IPS-NIHi7 (cell line): ENCODE measurements around the gene MRPL20.
"Not testable (repeated sequence)": the region's sequence is repeated elsewhere in the genome, so short reads cannot be mapped to it uniquely, and the experiment has no call there.

Source experiments
- DNase-seq: peaks from one replicate; pipeline ENCODE4 v3.0.0; 2012; ENCODE audit warnings: mixed read lengths; ENCODE audit errors: extremely low spot score

The MRPL20 gene

DNA sequence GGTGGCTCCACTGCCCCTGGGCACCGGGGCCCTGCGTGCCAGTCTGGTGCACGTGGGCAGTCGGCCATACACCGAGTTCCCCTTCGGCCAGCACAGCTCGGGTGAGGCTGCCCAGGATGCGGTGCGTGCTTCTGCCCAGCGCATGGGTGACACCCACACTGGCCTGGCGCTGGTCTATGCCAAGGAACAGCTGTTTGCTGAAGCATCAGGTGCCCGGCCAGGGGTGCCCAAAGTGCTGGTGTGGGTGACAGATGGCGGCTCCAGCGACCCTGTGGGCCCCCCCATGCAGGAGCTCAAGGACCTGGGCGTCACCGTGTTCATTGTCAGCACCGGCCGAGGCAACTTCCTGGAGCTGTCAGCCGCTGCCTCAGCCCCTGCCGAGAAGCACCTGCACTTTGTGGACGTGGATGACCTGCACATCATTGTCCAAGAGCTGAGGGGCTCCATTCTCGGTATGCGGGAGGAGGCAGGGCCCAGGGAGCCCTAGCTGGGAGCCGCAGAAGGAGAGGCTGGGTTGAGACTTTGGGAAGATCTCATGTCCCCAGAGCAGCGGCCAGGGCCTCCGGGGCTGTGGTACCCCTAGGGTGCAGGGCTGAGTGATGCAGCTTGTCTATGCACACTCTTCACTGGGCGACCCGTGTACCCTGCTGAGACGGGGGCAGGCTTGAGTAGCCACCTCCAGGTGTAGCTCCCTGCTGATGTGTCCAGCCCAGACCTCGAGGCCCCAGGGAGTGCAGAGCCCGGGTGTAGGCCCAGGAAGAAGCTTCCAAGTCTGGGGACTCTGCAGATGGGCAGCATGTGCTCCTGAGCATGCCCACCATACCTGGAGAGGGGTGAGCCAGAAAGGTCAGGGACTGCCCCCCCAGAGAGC lies 30.2 kb upstream of the MRPL20 start:
- no peak for DNase-seq

DNA sequence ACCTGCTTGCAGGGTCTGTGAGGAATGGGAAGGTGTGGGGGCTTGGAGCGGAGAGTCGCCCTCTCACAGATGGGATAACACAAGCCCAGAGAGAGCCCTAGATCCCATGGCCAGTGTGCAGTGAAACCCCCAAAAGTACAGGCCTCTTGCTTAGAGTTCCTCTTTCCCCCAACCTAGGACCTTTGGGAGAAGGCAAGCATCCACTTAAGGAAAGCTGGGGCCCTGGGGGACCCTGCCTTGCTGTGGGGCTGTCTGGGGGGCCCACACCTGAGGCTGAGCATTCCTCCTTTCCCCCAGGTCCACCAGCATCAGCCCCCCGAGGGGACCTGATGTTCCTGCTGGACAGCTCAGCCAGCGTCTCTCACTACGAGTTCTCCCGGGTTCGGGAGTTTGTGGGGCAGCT lies 29.5 kb upstream of the MRPL20 start:
- no peak for DNase-seq

DNA sequence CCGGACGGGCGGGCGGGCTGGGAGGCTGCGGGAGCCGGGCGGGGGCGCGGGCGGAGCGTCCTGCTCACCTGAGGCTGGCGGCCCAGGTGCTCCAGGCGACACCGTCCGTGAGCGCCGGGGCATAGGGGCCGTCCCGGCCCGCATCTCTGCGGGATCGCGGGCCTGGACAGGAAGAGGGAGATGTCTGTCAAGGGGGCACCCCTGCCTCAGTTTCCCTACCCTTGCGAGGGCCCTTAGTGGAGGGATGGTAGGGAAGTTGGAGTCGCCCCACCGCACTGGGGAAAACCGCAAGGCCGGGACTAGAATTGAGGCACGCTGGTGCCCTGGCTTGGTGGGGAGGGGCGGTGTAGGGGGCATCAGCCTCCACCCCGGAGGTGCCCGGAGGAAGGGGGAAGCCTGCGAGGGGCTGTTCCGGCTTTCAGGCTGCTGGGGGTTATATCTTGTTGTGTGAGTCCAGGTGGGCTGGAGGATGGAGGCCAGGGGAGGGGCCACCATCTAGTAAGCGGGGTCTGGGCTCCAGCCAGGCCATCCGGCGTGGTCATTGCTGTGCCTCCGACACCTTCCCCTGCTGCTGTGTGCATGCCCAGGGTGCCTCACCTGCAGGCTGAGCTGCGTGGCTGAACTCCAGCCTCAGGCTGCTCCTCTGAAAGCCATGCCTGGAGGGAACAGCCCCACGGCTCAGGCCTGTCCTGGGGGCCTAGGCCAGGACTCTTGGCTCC lies 29.0 kb upstream of the MRPL20 start:
- peak; percentile 11 for DNase-seq

DNA sequence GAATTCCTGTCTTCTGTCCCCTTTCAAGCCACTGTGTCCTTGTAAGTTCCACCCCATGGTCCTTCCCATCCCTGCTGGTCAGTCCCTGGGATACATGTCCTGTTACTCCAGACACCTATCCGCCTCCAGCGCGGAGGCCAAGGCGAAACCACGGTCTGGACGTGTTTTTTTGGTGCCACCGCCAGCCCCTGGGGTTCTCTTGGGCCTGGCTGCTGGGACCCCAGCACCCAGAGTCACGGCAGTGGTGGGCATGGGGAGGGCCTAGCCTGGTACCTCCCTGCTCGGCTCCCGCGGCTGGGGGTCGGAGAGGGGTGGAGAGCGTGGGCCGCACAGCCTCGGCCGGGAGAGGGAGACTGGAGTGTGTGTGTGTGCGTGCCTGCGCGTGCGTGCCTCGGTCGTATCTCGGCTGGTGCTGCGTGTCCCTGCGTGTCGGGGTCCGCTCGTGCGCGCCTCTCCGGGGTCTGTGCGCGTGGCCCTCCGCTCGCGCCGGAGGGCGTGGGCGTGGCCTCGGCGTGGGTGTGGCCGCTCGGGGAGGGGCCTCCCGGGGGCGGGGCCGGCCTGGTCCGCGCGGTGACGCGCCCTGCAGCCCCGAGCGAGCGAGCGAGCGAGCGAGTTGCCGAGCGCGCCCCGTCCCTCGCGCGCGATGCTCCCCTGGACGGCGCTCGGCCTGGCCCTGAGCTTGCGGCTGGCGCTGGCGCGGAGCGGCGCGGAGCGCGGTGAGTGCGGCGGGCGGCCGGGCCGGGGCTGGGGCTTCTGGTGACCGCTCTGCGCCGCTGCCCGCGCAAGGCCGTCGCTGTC lies 28.2 kb upstream of the MRPL20 start, which contains the start of gene VWA1:
VWA1 (plus strand) TSS at position 585 of the 798 bp plus-strand sequence; CDS start at position 644, 59 bp downstream.
- peak; percentile 88 for DNase-seq

DNA sequence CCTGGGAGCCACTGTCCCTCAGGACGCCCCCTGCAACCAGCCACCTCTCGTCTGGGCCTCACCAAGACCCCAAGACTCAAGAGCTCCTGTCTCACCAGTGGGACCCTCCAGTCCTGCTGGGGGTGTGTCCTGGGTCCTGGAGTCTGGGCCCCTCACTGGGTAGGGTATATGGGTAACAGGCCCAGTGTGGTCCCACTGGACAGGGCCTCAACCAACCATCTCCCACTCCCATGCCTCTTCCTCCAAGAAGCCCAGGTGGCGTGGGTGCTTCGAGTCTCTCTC lies 27.7 kb upstream of the MRPL20 start:
- DNase-seq: no peak

DNA sequence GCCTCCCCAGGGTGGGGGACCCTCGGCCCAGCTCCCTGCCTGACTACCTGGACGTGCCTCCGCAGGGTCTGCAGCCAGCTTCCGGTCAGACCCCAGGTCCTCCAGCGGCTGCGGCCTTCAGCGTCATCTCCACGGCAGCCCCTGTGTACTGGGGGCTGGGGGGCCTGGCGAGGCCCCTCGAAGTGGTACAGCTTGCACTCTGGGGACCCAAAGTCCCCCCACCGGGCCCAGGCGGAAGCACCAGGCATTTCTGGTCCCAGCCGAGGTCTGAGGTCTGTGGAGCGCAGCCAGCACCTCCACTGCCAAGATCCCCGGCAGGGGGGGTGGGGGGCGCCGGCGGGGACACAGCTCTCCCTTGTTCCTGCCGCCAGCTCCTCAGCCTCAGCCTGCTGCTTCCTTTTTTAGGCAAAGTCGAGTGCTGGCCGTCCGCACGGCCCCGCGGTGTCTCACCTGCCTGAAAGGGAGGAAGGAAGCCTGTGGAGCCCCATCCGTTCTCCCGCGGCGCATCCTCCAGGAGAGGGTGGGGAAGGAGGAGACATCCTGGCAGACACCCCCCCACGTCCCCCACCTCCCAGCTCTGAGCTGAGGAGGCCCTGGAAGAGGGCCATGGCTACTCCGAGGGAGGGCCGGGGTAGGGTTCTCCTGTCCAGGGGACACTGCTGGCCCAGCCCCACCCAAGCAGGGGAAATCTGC lies 27.2 kb upstream of the MRPL20 start:
- DNase-seq: peak; percentile 67

DNA sequence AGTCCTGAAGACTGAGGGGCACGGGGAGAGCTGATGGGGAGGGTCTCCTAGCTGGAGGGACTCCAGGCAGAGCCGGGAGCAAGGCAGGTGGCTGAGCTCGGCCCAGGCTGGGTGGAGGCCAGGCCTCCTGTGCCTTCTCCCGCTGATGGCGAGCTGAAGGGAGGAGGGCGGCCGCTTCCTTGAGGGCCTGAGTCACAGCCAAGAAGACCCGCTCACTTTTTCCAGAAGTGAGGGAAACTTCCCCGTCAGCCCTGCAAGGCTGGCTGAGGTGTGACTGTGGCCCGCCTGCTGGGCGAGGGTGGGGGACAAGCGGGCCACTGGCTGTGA lies 26.7 kb upstream of the MRPL20 start:
- peak; percentile 36 for DNase-seq

DNA sequence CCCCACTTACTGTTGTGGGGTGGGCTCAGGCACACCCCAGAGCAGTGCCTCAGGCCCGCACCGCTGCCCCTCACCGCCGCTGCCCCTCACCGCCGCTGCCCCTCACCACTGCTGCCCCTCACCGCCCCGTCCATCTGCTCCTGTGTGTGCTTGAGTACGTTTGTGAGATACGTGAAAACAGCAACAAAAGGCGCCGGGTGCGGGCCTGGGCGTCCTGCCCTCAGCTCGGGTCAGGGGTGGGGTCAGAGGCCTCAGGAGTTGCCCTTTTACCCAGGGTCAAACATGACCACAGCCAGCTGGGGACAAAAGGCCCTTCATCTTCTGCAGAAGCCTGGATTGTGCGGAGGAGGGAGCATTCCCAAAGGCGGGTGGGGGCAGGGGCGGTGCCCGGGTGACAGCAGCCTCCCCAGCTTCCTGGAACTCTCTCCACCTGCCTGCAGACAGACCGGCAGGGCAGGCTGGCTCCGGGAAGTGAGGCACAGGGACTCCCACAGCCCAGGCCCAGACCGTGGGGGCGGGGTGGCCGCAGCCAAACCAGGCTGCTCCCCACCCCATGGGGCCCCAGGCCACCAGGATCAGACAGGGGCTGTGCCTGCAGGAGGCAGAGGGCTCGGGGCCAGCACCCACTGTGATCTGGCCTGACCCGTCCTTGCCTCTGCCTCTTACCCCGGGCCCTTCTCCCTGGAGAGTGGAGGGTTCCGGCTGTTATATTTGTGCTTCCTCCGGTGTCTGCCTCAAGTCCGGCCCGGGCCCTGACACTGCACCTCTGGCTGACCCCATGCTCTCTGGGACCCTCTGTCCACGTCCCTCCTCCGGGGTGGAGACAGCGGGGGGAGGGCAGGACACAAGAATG lies 26.1 kb upstream of the MRPL20 start:
- peak; percentile 82 for DNase-seq

DNA sequence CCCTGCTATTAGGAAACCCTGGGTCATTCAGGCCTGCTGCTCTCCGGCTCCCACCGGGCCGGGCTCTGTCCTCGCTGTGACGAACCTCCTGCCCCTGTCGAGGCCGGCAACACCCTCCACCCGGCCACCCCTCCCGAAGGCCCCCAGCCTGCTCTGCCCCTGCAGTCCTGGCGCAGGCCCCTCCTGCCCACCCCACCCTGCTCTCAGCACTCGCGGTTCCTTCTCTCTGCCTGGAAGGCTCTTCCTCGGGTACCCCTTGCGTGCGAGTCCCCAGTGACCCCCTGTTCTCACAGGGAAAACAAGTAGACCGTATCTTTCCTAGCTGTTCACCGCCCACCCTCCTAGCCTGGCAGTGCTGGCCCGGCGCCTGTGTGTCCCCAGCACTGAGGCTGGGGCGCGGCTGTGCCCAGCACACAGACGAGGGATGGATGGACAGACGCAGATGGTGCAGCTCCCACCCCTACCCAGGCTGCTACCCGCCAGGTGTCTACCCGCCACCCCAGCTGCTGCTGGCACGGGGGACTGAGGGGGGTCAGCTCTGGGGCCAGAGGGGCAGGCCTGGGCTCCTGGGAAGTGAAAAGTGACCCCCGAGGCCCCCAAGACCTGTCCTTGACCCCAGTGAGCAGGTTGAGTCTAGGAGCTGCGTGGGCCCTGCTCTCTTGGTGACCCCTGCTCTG lies 25.3 kb upstream of the MRPL20 start:
- DNase-seq: no peak

DNA sequence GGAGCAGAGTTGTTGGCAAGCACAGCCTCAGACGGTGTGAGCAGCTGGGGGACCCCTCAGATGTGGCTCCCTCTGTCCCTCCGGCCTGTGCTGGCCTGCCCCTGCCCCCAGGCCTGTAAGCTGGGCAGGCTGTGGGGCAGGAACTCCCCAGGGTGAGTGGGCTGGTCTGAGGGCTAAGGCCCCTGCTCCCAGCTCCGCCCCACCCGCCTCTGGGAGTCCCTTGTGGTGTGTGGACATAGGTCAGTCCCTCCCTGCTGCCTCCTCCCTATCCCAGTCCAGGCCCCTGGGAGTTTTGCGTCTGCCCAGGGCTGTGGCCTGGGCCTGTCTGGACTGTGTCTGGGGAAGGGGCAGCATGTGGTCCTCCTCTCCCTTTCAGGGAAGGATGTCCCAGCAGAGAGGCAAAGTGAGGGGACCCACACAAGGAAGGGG lies 24.8 kb upstream of the MRPL20 start:
- DNase-seq: peak; percentile 34

DNA sequence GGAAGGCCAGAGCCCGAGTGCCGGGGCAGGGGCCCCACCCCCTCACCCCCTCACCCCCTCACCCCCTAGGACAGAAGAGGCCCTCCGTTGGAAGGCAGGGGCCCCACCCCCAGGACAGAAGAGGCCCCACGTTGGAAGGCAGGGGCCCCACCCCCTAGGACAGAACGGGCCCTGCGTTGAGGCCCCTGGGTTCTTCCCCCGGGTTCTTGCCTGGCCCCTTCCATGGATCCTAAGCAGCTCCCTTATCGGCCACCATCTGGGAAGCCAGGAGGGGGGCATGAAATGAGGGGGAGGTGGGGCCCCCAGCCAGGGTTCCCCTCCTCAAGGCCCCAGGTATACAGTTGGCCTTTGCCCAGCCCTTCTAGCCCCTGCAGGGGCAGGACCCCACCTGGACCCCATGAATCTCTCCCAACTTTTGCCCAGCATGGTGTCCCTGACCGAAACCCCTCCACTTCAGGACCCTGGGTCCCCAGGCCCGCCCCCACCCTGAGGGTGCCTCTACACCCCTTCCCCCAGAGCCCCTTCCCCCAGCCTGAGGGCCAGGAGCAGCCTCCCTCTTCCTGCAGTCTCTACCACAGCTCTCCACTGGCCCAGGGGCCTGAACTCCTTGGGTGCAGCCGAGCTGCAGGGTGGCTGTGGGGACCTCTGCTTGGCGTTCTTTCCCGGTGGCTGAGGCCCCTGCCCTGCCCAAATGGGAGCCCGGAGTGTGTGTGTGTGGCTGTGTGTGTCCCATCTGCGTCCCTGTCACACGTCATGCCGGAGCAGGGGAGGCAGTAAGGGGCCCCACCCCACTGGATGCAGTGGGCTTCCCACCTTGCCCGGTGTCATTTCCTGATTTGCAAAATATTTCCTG lies 24.1 kb upstream of the MRPL20 start:
- DNase-seq: no peak

DNA sequence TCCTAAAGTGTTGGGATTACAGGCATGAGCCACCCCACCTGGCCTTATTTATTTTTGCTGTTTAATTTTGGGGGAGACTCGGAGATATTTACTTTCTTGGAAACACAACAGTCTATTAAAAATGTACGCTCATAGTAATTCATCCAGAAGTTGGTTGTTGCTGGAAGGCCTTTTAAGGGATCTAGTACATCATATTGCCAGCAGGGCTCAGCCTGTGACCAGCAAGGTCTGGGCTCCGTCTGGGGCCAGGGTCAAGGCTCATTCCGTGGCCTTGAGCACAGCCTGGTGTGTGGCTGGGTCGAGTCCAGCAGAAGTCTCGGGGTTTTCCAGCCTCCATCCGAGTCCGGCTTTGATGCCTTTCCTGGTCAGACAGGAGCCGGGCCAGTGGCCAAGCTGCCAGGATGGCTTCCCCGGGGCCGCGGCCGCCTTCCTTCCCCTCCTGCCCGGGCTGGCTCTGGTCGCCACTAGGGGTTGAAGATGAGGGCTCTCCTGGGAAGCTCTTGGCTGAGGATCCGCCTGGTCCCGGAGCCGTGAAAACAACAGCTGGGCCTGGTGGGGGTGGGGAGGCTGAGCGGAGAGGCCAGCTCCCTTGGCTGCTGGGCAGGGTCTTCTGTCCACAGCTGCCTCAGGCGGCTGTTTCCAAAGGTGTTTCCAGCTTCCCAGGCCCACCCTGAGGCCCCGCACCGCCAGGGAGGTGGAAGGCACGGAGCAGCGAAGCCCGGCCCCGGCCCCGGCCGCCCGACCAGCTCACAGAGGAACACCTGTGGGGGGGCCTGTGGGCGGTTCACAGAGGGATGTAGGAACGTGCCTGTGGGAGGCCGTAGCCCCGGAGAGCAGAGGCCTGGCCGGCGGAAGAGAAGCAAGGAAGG lies 23.3 kb upstream of the MRPL20 start:
- peak; percentile 68 for DNase-seq

DNA sequence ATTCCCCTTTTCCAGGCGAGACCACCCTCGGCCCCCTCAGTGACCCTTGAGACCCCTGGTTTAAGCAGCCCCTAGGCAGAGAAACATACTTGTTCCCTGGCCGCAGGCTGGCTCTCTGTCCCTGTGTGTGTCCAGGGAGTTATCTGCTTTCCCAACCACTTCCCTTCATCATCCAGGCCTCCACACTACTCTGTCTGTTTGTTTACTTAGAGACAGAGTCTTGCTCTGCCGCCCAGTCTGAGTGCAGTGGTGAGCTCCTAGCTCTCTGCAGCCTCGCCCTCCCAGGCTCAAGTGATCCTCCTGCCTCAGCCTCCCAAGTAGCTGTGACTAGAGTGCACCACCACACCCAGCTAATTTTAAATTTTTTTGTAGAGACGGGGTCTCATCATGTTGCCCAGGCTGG lies 22.6 kb upstream of the MRPL20 start:
- DNase-seq: no peak

DNA sequence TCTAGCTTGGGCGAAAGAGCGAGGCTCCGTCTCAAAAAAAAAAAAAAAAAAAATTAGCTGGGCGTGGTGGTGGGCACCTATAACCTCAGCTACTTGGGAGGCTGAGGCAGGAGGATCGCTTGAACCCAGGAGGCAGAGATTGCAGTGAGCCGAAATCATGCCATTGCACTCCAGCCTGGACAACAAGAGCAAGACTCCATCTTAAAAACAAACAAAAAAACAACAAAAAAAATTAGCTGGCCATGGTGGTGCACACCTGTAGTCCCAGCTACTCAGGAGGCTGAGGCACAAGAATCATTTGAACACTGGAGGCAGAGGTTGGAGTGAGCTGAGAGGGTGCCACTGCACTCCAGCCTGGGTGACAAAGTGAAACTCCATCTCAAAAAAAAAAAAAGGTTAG lies 21.9 kb upstream of the MRPL20 start:
- DNase-seq: not testable (repeated sequence)

DNA sequence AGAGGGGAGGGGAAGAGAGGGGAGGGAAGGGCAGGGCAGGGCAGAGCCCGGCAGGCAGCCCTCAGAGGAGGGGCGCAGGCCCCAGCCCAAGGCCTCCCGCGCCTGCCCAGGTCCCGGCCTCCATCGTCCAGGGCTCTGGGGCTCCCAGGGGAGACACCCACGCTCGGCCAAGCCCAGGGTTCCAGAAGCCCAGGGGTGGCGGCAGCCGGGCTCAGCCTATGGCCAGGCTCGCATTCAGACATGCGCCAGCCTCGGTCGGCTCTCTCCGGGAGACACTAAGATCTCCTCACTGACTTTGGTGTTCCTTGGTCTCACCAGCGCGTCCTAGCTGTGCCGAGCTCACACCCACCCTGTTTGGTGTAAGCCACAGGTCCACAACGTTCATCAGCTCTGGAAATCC lies 21.1 kb upstream of the MRPL20 start:
- DNase-seq: no peak

DNA sequence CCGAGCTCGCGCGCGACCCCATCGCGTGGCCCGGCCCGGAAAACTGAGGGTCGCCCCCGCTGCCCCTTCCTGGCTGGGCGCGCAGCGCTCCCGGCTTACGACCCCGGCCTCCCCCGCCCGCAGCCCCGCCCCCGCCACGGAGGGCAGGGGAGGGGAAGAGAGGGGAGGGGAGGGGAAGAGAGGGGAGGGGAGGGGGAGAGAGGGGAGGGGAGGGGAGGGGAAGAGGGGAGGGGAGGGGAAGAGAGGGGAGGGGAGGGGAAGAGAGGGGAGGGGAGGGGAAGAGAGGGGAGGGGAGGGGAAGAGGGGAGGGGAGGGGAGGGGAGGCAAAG lies 20.7 kb upstream of the MRPL20 start:
- DNase-seq: peak; percentile 20

DNA sequence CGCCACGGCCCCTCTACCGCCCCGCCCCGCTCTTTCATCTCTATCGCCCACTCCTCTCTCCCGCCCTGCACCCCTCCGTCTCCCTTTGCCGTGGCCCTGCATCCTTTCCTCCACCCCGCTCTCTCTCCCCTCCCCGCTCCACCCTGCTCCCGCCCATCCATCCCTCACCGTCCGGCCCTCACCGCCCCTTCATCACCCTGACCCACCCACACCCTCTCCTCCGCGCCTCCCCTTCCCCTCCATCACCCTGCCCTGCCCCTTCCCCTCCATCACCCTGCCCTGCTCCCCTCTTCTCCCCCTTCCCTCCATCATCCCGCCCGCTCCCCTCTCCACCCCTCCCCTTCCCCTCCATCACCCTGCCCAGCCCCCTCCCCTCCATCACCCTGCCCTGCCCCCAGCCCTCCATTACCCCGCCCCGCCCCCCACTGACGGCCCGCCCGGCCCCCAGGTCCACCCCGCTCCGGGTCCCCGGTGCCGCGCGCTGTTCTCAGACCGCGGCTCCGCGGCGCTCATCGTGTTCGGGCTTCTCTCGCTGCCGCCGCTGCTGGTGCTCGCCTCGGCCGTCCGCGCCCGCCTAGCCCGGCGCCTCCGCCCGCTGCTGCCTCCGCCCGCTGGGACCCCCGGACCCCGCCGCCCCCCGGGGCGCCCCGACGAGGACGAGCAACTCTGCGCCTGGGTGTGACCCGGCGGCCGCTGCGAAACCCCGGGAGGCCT lies 20.2 kb upstream of the MRPL20 start:
- peak; percentile 45 for DNase-seq
